Left cardiac atrium (tissue), 4 donors: ENCODE data around the gene LPAR2. TPM values are rescaled to one million over a fixed set of nuclear protein-coding genes. Genes with fewer than 3 reads are reported as not detected.

Experiments
- ATAC-seq, 2 donors: fragments of 200-7000 bp; cut with Tn5 transposase; one replicate each; pipeline ENCODE4 v1.9.1; 2020; ENCODE audit warnings: mild to moderate bottlenecking in 2 of 2, moderate library complexity in 2 of 2
- DNase-seq: peaks from one replicate; pipeline ENCODE4 v3.0.0-alpha.2; 2020
- intact Hi-C, 2 donors: fragments of 100-400 bp; cut with DNase I; formaldehyde crosslinking; loops; one replicate each; pipeline versions ENCODE4 v1.14.1 to v1.15.1; 2022 to 2023
- total RNA-seq, 2 donors: library from RNA; stranded (reverse); fragmentation: NEBNext Ultra II Directional; extraction: Animal tissue kit (Norgen Biotek cat#: 25700); gene quantifications; one replicate each; pipeline ENCODE4 v1.2.1, GENCODE V29; 2021
- donor health status: DM: no; HTN: yes; CAD: no.
- donor health status: DM: no; HTN: yes; CAD: no; lungs with severe emphysema.
- donor health status: DM: yes; HTN: yes; CAD: no.
- donor health status: Dilated cardiomyopathy.

LPAR2 gene
- total RNA-seq, 2 donors from 2014 or later = 0.47 to 2.6 TPM

GRCh38 chr19:19634516-19635312 lies 6.7 kb upstream of the LPAR2 start:
- no peak for ATAC-seq

GRCh38 chr19:19633711-19634515 lies 5.9 kb upstream of the LPAR2 start:
- no peak for DNase-seq
- intact Hi-C loops = no loop called here

More at GRCh38 chr19:19634516-19635312, 6.7 kb upstream of the LPAR2 start:
- intact Hi-C loops = no loop called here
- no peak for DNase-seq

GRCh38 chr19:19632661-19633060 lies 4.6 kb upstream of the LPAR2 start:
- ATAC-seq = no peak
- DNase-seq = no peak
- intact Hi-C loops = no loop called here

More at GRCh38 chr19:19633711-19634515, 5.9 kb upstream of the LPAR2 start:
- no peak for ATAC-seq

- DNase-seq = no peak
- ATAC-seq = no peak
- intact Hi-C loops = no loop called here
Observed at GRCh38 chr19:19631346-19631745, 3.3 kb upstream of the LPAR2 start.

GRCh38 chr19:19630426-19630825 lies 2.4 kb upstream of the LPAR2 start:
- ATAC-seq (no peak), DNase-seq (no peak)
- intact Hi-C loops = no loop called here

GRCh38 chr19:19630062-19630414 lies 2.0 kb upstream of the LPAR2 start:
- no peak for ATAC-seq
- intact Hi-C loops = no loop called here
- no peak for DNase-seq

- intact Hi-C loops = no loop called here
- DNase-seq = no peak
- ATAC-seq = peak; percentile 39 to 48
Observed at GRCh38 chr19:19628501-19629134, 598 bp upstream of the LPAR2 start.

- DNase-seq (no peak), ATAC-seq (no peak)
- intact Hi-C loops = no loop called here
Observed at GRCh38 chr19:19626516-19627472, 1.2 kb downstream of the LPAR2 start.

- intact Hi-C loops = no loop called here
- ATAC-seq = no peak
- no peak for DNase-seq
Observed at GRCh38 chr19:19624032-19624570, 3.9 kb downstream of the LPAR2 start.

GRCh38 chr19:19623383-19623782 lies 4.6 kb downstream of the LPAR2 start:
- no peak for DNase-seq
- no peak for ATAC-seq
- intact Hi-C loops = no loop called here

- intact Hi-C loops = no loop called here
- DNase-seq (no peak), ATAC-seq (no peak)
Observed at GRCh38 chr19:19619849-19620210, 8.2 kb downstream of the LPAR2 start.

GRCh38 chr19:19619181-19619848 lies 8.7 kb downstream of the LPAR2 start:
- DNase-seq (no peak), ATAC-seq (no peak)
- intact Hi-C loops = no loop called here

GRCh38 chr19:19618219-19619051 lies 9.6 kb downstream of the LPAR2 start, which contains the start of gene PBX4:
Gene PBX4, minus strand, starts transcription at chr19:19618687. Its CDS starts 58 bp downstream, at chr19:19618629.
- DNase-seq = peak; percentile 94
- intact Hi-C loops = no loop called here
- ATAC-seq = peak; percentile 99

GRCh38 chr19:19615086-19615485 lies 12.9 kb downstream of the LPAR2 start:
- intact Hi-C loops = no loop called here
- DNase-seq (no peak), ATAC-seq (no peak)

GRCh38 chr19:19613506-19613905 lies 14.5 kb downstream of the LPAR2 start:
- intact Hi-C loops = no loop called here
- no peak for DNase-seq
- ATAC-seq = no peak

- intact Hi-C loops = no loop called here
- ATAC-seq = no peak
- DNase-seq = no peak
Observed at GRCh38 chr19:19610376-19611202, 17.4 kb downstream of the LPAR2 start.
